ENCODE data around the gene EPHA2.

The EPHA2 gene

DNA sequence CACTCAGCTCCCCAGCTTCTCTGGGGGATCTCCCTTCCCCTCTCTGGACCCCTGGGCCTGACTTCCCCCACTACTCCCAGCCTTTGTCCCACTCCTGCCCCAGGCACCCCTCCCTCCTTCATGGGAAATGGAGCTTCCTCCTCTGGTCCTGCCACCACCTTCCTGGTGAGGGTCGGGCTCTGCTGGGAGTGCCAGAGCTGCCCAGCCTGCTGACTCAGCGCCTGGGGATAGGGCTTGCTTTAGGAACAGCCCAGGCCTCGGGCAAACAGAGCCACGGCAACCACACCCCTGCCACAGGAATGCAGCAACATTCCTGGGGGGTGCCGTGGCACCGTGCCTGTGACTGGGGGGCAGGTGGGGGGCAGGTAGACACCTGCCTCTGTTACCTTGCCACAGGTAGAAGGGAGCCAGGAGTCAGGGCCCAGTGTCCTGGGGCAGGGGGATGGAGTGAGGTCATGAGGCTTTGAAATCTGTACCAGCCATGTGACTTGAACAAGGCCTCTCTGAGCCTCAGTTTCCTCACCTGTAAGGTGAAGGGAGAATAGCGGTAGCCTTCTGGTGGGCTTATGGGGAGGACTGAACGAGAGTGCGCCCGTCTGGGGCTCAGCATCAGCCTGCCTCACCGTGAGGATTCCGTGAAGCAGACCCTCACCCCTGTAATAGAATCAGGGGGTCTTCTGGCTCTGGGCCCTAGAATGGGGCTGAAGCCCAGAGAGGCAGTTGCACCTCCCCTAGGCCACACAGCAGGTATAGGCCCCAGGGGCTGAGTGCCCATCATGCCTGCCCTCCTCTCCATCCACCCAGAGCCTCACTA lies 17.8 kb upstream of the EPHA2 start:
- H3K79me2 ChIP-seq (ENCODE audit: insufficient read depth, low read length), result no peaks in the 10 kb centered on the region
- H2AFZ ChIP-seq (ENCODE audit: low read depth, low read length), result no peak overlapping the region
- H3K4me3 ChIP-seq (ENCODE audit: low read depth in 1 of 2, low read length in 2 of 2), result no peak overlapping the region
- H3K36me3 ChIP-seq (ENCODE audit: insufficient read depth, low read length), result no peaks in the 10 kb centered on the region
- peaks cover 12% of the 10 kb centered on the region for H4K20me1 ChIP-seq (ENCODE audit: insufficient read depth, low read length)
- H3K27me3 ChIP-seq (ENCODE audit: insufficient read depth, low read length, poor library complexity), result peaks cover 11% of the 10 kb centered on the region
- peaks cover 8% of the 10 kb centered on the region for H3K4me1 ChIP-seq (ENCODE audit: insufficient read depth, low read length)
- no peaks in the 10 kb centered on the region for H3K9me3 ChIP-seq (ENCODE audit: insufficient read depth, low read length, severe bottlenecking)
- no peak for DNase-seq
- ATAC-seq (ENCODE audit: insufficient read depth, low read depth), result no peak; the same call in 2 of the 3 replicates
- no peak overlapping the region for H3K9ac ChIP-seq (ENCODE audit: low read depth, low read length)
- TF ChIP-seq, protein P1, sequence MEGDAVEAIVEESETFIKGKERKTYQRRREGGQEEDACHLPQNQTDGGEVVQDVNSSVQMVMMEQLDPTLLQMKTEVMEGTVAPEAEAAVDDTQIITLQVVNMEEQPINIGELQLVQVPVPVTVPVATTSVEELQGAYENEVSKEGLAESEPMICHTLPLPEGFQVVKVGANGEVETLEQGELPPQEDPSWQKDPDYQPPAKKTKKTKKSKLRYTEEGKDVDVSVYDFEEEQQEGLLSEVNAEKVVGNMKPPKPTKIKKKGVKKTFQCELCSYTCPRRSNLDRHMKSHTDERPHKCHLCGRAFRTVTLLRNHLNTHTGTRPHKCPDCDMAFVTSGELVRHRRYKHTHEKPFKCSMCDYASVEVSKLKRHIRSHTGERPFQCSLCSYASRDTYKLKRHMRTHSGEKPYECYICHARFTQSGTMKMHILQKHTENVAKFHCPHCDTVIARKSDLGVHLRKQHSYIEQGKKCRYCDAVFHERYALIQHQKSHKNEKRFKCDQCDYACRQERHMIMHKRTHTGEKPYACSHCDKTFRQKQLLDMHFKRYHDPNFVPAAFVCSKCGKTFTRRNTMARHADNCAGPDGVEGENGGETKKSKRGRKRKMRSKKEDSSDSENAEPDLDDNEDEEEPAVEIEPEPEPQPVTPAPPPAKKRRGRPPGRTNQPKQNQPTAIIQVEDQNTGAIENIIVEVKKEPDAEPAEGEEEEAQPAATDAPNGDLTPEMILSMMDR (IDR thresholded peaks at IDR 0.05; ENCODE audit: borderline replicate concordance, extremely low read depth, low read length, poor library complexity, severe bottlenecking), result no peak
- TF ChIP-seq EZH2 (IDR thresholded peaks at IDR 0.05; ENCODE audit: borderline replicate concordance, low read depth, low read length, severe bottlenecking), result no peak
- H3K4me2 ChIP-seq (ENCODE audit: insufficient read depth, low read length), result no peak overlapping the region
- no peak overlapping the region for H3K27ac ChIP-seq (ENCODE audit: low read length)

GRCh38 chr1:16172964-16173446 lies 17.1 kb upstream of the EPHA2 start:
- Histone ChIP-seq H2AFZ (ENCODE audit: low read depth, low read length) (no peak overlapping the region), H3K4me3 (ENCODE audit: low read depth in 1 of 2, low read length in 2 of 2) (no peak overlapping the region), H3K9me3 (ENCODE audit: insufficient read depth, low read length, severe bottlenecking) (no peaks in the 10 kb centered on the region), H4K20me1 (ENCODE audit: insufficient read depth, low read length) (peaks cover 15% of the 10 kb centered on the region), H3K36me3 (ENCODE audit: insufficient read depth, low read length) (no peaks in the 10 kb centered on the region), H3K4me2 (ENCODE audit: insufficient read depth, low read length) (no peak overlapping the region), H3K79me2 (ENCODE audit: insufficient read depth, low read length) (no peaks in the 10 kb centered on the region), H3K27me3 (ENCODE audit: insufficient read depth, low read length, poor library complexity) (peaks cover 16% of the 10 kb centered on the region), H3K9ac (ENCODE audit: low read depth, low read length) (no peak overlapping the region), H3K27ac (ENCODE audit: low read length) (no peak overlapping the region), H3K4me1 (ENCODE audit: insufficient read depth, low read length) (peaks cover 14% of the 10 kb centered on the region)
- TF ChIP-seq, protein P1 (IDR thresholded peaks at IDR 0.05; ENCODE audit: borderline replicate concordance, extremely low read depth, low read length, poor library complexity, severe bottlenecking), result no peak
- no peak for TF ChIP-seq EZH2 (IDR thresholded peaks at IDR 0.05; ENCODE audit: borderline replicate concordance, low read depth, low read length, severe bottlenecking)
- ATAC-seq (ENCODE audit: insufficient read depth, low read depth), result no peak
- no peak for DNase-seq

DNA sequence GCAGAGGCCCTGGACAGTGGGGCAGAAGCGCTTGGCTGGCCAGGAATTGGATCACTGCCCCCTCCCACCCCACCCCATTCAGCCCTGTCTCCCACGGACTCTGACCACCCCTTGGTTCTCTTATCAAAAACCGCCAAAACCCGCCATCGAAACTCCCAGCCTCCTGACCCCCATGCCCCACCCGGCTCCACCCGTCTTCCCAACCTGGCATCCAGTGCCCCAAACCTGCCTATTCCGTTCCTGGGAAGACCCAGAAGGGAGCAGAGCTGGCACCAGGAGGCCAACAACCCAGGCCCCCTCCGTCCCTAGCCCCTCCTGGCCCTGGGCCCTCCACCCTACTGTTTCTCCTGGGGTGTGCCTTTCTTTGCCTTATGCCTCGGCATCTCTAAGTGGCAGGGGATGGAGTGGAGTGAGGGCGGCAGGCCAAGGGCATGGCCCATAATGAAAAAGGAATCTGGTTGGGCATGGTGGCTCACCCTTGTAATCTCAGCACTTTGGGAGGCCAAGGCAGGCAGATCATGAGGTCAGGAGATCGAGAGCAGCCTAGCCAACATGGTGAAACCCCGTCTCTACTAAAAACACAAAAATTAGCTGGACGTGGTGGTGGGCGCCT lies 16.5 kb upstream of the EPHA2 start:
- ATAC-seq (ENCODE audit: insufficient read depth, low read depth) (no peak), DNase-seq (no peak)
- TF ChIP-seq, protein P1 (IDR thresholded peaks at IDR 0.05; ENCODE audit: borderline replicate concordance, extremely low read depth, low read length, poor library complexity, severe bottlenecking), result no peak
- no peak for TF ChIP-seq EZH2 (IDR thresholded peaks at IDR 0.05; ENCODE audit: borderline replicate concordance, low read depth, low read length, severe bottlenecking)
- no peaks in the 10 kb centered on the region for H3K36me3 ChIP-seq (ENCODE audit: insufficient read depth, low read length)
- peaks cover 19% of the 10 kb centered on the region for H3K4me1 ChIP-seq (ENCODE audit: insufficient read depth, low read length)
- no peak overlapping the region for H3K4me3 ChIP-seq (ENCODE audit: low read depth in 1 of 2, low read length in 2 of 2)
- H3K9ac ChIP-seq (ENCODE audit: low read depth, low read length), result no peak overlapping the region
- H3K9me3 ChIP-seq (ENCODE audit: insufficient read depth, low read length, severe bottlenecking), result no peaks in the 10 kb centered on the region
- H4K20me1 ChIP-seq (ENCODE audit: insufficient read depth, low read length), result peaks cover 15% of the 10 kb centered on the region
- H3K27me3 ChIP-seq (ENCODE audit: insufficient read depth, low read length, poor library complexity), result peaks cover 16% of the 10 kb centered on the region
- H3K79me2 ChIP-seq (ENCODE audit: insufficient read depth, low read length), result no peaks in the 10 kb centered on the region
- H3K4me2 ChIP-seq (ENCODE audit: insufficient read depth, low read length), result no peak overlapping the region
- H3K27ac ChIP-seq (ENCODE audit: low read length), result no peak overlapping the region
- no peak overlapping the region for H2AFZ ChIP-seq (ENCODE audit: low read depth, low read length)

Data from DND-41 (cell line).